Astrocyte of the cerebellum (primary cell): ENCODE results near the gene VPS13D.

Experiments
- DNase-seq: peaks from one replicate; pipeline ENCODE4 v3.0.0-alpha.2; 2011; ENCODE audit warnings: low read depth
- H3K4me3 ChIP-seq: 2 replicates; pipeline ENCODE4 v1.5.1; 2011; ENCODE audit warnings: mild to moderate bottlenecking, low read depth, low read length, moderate library complexity
- CTCF ChIP-seq: IDR thresholded peaks from 2 replicates; pipeline ENCODE4 v1.5.1; 2012; ENCODE audit warnings: low read length, low read depth, moderate library complexity, mild to moderate bottlenecking; ENCODE audit errors: missing control alignments
- in situ Hi-C: cut with HindIII; loops from 2 replicates; pipeline ENCODE4 v1.10.0; 2017; ENCODE audit warnings: low sequenced_read_pairs

VPS13D gene

GRCh38 chr1:12375133-12375829 lies 145.5 kb downstream of the VPS13D start:
- DNase-seq: no peak
- no peak for TF ChIP-seq CTCF
- no peak overlapping the region for H3K4me3 ChIP-seq
- in situ Hi-C loops: no loop called here

- in situ Hi-C loops: no loop called here
- no peak overlapping the region for H3K4me3 ChIP-seq
- no peak for TF ChIP-seq CTCF
- DNase-seq: no peak
Measured at GRCh38 chr1:12376236-12377045, 146.6 kb downstream of the VPS13D start.

- TF ChIP-seq CTCF: no peak
- in situ Hi-C loops: no loop called here
- DNase-seq: no peak
- no peak overlapping the region for H3K4me3 ChIP-seq
Measured at GRCh38 chr1:12380326-12381249, 150.8 kb downstream of the VPS13D start.

GRCh38 chr1:12383001-12383400 lies 153.2 kb downstream of the VPS13D start:
- DNase-seq: no peak
- in situ Hi-C loops: no loop called here
- no peak overlapping the region for H3K4me3 ChIP-seq
- no peak for TF ChIP-seq CTCF

- no peak for DNase-seq
- H3K4me3 ChIP-seq: no peak overlapping the region
- in situ Hi-C loops: no loop called here
- no peak for TF ChIP-seq CTCF
Measured at GRCh38 chr1:12383786-12384185, 154.0 kb downstream of the VPS13D start.

GRCh38 chr1:12384836-12385456 lies 155.1 kb downstream of the VPS13D start:
- in situ Hi-C loops: no loop called here
- H3K4me3 ChIP-seq: no peak overlapping the region
- TF ChIP-seq CTCF: no peak
- DNase-seq: no peak
